Putamen (tissue), 1 donor: Measurements from ENCODE around the gene DNER.

Experiments used
- DNase-seq: peaks from one replicate; pipeline ENCODE4 v3.0.0-alpha.2; 2016; ENCODE audit warnings: low spot score

The DNER gene

GRCh38 chr2:229669841-229670240 lies 44.5 kb downstream of the DNER start:
- DNase-seq = no peak

DNA sequence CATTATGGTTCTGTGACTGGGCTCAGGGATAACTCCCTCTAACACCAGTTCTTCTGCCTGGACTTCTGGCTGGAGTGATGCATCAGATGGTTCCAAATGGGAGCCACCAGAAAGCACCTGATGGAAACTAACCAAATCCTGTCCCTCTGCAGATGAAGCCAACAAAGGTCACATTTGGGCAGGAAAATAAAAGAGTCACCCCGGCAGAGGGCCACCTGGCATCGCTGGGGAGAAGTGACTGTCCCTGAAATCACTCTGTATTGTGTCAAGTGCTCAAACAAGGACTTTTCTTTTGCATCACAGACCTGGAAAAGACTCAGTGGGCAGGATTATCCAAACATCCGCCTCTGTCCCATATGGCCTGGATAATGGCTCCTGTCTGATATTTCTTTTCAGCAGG lies 47.5 kb downstream of the DNER start:
- no peak for DNase-seq

- DNase-seq = peak; percentile 45
Measured at GRCh38 chr2:229665158-229665557, 49.2 kb downstream of the DNER start.

- DNase-seq = no peak
Measured at GRCh38 chr2:229661478-229661877, 52.9 kb downstream of the DNER start.

DNA sequence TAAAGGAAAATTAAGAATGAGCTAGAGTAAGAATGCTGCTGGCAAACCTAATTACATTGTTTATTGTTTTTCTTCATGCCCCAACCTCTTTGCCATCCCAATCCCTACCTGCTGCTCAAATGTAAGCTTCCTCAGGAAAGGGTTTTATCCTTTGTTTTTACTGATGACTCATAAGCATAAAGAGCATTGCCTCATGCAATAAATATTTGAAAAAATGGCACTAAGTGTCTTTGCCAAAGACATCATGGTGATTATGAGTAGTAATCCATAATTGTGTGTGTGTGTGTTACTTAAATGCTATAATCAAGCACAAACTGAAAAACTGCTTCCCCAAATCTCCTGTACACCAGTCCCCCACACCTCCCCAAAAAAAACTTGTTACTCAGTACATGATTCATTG lies 53.4 kb downstream of the DNER start:
- no peak for DNase-seq

GRCh38 chr2:229660391-229660790 lies 54.0 kb downstream of the DNER start:
- DNase-seq = no peak

- DNase-seq = no peak
Measured at GRCh38 chr2:229658004-229658403, 56.4 kb downstream of the DNER start.

GRCh38 chr2:229654437-229654836 lies 59.9 kb downstream of the DNER start:
- no peak for DNase-seq

DNA sequence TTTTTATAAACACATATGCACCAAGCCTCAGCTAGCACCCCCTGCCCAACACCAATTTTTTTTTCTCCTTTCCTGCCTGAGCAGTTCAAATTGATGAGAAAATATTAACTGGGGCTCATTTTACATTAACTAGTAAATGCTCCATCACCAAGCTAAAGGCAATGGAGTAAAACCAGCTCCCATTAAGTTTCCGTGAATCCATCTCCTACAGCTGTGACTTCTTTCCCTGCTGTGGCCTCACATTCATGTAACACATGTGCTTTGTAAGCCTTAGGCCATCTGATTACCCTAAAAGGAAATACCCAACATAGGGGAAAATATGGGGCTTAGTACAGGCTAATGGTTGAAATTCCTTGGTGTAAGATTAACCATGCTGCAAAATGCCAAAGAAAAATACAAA lies 60.8 kb downstream of the DNER start:
- DNase-seq = no peak

GRCh38 chr2:229652796-229653195 lies 61.6 kb downstream of the DNER start:
- no peak for DNase-seq

- no peak for DNase-seq
Measured at GRCh38 chr2:229650901-229651300, 63.5 kb downstream of the DNER start.

DNA sequence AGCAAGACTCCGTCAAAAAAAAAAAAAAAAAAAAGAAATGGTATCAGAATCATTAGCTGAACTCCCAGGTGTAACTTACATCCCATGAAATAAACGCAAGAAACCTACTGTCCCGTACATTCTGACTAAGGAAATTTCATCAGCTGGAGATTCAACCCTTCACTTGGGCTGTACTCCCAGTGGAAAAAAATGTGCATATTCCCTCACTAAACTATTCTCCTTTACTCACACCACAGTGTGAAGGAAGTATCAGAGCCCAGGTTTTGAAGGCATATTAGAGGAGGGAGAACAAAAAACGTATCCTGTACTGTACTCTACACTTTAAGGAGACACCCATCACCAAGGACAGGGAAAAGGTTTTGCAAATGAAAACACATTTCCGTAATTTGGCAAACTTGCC lies 64.3 kb downstream of the DNER start:
- DNase-seq = no peak

- DNase-seq = no peak
Measured at GRCh38 chr2:229646186-229646723, 68.1 kb downstream of the DNER start.

- DNase-seq = no peak
Measured at GRCh38 chr2:229642371-229642770, 72.0 kb downstream of the DNER start.

- no peak for DNase-seq
Measured at GRCh38 chr2:229641676-229642075, 72.7 kb downstream of the DNER start.

DNA sequence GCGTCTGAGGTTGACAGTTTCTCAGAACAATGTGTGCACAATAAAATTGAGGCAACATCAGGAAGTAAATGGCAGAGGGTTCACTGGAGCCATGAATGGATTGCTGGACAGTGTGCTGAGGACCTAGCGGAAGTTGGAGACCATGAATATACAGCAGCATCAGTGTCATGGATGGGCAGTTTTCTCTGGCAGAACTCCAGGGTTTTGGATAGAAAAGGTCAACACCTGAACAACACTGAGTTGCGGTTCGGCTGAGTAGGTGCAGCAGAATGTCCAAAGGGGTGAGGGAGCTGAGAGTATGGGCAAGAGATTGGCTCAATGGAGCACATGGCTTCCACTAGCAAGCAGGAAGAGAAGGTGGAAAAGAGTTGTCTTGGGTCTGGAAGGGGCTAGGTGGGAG lies 73.7 kb downstream of the DNER start:
- no peak for DNase-seq

DNA sequence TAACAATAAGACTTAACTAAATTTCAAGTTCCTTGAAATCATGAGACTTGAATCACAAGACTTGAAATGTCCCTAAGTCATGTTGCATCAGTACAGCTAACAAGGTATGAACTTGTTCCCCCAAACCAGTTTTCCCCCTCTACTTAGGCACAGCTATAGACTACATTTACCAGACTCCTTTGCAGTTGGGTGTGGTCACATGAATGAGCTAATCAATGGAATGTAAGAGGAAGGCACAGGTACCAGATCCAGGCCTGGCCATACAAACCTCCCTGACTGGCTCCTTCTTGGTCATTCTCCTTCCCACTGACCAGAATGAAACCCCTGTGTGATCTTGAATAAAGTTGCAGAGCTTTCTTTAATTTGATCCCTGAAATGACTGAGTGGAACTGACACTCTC lies 77.8 kb downstream of the DNER start:
- no peak for DNase-seq

DNA sequence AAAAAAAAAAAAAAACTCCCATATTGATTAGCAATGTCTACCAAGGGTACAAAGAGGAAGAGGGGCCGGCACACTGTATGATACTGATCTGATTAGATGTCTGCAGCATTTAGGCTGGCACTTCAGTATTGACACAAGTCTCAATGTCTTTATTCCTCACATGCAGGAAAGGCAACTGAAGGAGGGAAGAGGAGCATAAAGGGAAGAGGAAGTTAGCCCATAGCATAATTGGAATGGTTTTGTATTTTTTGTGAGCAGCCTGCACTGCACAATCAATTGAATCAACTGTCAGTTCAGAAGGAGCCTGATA lies 79.0 kb downstream of the DNER start:
- DNase-seq = no peak

GRCh38 chr2:229634601-229635370 lies 79.6 kb downstream of the DNER start:
- DNase-seq = peak; percentile 69

- no peak for DNase-seq
Measured at GRCh38 chr2:229633556-229633955, 80.8 kb downstream of the DNER start.

- no peak for DNase-seq
Measured at GRCh38 chr2:229629039-229629438, 85.3 kb downstream of the DNER start.

DNA sequence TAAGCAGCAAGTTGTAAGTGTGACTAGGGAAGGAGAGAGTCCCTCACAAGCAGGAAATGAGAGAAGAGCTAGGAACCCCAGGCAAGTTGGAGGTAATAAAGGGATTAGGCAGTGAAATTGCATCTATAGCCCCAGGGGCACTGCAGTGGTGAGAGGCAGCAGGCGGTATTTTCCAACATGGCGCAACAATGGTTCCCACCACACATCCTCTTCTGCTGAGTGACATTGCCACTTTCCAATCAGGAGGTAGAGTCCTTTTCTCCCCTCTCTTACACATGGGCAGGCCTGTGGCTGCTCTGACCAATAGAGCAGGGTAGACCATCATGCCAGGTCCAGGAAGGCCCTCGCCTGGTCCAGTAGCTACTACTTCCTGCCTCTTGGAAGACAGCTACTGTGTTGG lies 86.6 kb downstream of the DNER start:
- DNase-seq = no peak

- no peak for DNase-seq
Measured at GRCh38 chr2:229622495-229623355, 91.6 kb downstream of the DNER start.
